ENCODE results near the gene DNPH1. TPM values are rescaled to one million over a fixed set of nuclear protein-coding genes. Genes with fewer than 3 reads are reported as not detected.

Gene DNPH1
- total and polyA plus RNA-seq, 11 donors: 18.9 to 63.7 (median 29.7) TPM

DNA sequence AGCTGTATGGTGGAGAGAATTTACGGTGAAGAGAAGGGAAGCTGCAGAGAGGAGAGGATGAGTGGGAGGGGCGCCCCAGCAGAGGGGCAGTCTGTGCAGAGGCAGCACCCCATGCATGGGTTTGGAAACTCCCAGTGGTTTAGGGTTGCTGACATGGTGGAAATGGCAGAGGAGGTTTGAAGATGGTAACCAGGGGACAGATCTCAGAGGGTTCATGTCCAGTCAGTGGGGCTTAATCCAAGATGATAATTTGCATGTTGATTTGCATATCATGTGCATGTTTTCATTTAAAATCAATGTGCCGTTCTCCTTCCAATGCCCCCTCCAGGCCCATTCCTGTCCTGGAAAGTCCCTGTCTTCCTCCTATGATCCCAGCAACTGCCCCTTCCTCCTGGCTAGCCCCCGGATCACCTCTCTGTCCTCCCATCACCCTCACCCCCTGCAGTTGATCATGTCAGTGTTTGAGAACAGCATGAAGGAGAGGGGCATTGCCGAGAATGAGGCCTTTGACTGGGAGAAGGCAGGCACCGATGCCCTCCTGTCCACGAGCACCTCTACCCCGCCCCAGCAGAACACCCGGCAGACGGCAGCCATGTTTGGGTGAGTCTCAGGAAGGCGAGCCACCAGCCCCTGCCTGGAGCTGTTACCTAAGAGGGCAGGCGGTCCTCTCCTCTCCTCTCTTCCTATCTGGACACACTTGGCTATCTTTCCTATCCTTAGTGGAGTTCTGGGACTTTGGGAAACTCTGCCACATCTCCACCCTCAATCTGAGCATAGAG, 28.3 kb upstream of the DNPH1 start:
- 79 to 89% (median 83%) methylated on average over 6 to 12 of the region's 12 CpGs for WGBS, 4 donors
- intact Hi-C loops (cut with DNase I): loop anchor here in 1 of 10 donors (10.0 kb wide), 1 partner anchor 247 kb away; no protein-coding TSS in a partner anchor

DNA sequence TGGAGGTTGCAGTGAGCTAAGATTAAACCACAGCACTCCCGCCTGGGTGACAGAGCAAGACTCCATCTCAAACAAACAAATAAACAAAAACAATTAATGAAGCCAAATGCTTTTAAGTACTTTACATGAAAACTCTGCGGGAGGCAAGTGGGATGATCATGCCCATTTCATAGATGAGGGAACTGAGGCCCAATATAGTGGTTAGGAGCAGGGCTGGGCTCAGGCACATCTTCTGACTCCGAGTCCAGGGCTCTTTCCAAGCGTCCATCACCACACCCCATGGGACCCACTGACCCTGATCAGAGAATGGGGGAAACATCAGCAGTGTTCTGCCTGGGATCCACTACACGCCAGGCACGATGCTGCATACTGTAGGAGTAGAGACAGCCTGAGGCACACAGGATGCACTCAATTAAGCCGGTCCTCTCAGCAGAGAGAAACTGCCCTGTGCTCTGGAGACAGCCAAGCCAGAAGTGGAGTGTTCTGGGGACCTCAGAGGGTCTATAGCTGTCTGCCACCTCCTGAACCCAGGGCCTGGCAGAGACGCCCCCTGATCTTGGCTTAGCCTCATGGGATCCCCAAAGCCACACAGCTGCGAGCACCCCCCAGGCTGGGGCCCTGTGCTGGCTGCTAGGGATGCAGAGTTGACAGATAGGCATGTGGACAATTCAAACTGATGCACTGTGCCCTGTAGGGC, 27.5 kb upstream of the DNPH1 start:
- Histone ChIP-seq H3K9me3 (no peaks in the 10 kb centered on the region), H3K27ac (no peak overlapping the region), H3K27me3 (peaks cover 0 to 18% (median 2%) of the 10 kb centered on the region in 9 donors), H3K36me3 (no peaks in the 10 kb centered on the region), H3K4me1 (peaks cover 0 to 10% (median 0%) of the 10 kb centered on the region in 12 donors), H3K4me3 (no peak overlapping the region)
- ATAC-seq (no peak), DNase-seq (no peak)
- no peak for TF ChIP-seq POLR2A (IDR thresholded peaks at IDR 0.05)
- TF ChIP-seq, protein P1, sequence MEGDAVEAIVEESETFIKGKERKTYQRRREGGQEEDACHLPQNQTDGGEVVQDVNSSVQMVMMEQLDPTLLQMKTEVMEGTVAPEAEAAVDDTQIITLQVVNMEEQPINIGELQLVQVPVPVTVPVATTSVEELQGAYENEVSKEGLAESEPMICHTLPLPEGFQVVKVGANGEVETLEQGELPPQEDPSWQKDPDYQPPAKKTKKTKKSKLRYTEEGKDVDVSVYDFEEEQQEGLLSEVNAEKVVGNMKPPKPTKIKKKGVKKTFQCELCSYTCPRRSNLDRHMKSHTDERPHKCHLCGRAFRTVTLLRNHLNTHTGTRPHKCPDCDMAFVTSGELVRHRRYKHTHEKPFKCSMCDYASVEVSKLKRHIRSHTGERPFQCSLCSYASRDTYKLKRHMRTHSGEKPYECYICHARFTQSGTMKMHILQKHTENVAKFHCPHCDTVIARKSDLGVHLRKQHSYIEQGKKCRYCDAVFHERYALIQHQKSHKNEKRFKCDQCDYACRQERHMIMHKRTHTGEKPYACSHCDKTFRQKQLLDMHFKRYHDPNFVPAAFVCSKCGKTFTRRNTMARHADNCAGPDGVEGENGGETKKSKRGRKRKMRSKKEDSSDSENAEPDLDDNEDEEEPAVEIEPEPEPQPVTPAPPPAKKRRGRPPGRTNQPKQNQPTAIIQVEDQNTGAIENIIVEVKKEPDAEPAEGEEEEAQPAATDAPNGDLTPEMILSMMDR (IDR thresholded peaks at IDR 0.05): no peak
- intact Hi-C loops (cut with DNase I): loop anchor here in 1 of 10 donors (10.0 kb wide), 1 partner anchor 248 kb away; no protein-coding TSS in a partner anchor
- WGBS, 4 donors: 85 to 92% (median 88%) methylated on average over 8 to 9 of the region's 9 CpGs

More for the DNA sequence above, 28.3 kb upstream of the DNPH1 start:
- Histone ChIP-seq H3K4me1 (peaks cover 0 to 10% (median 0%) of the 10 kb centered on the region in 12 donors), H3K27me3 (peaks cover 0 to 17% (median 0%) of the 10 kb centered on the region in 9 donors), H3K27ac (no peak overlapping the region), H3K4me3 (no peak overlapping the region), H3K36me3 (no peaks in the 10 kb centered on the region), H3K9me3 (no peaks in the 10 kb centered on the region)
- TF ChIP-seq, protein P1 (IDR thresholded peaks at IDR 0.05): no peak
- TF ChIP-seq POLR2A (IDR thresholded peaks at IDR 0.05): no peak
- ATAC-seq (no peak), DNase-seq (no peak)

DNA sequence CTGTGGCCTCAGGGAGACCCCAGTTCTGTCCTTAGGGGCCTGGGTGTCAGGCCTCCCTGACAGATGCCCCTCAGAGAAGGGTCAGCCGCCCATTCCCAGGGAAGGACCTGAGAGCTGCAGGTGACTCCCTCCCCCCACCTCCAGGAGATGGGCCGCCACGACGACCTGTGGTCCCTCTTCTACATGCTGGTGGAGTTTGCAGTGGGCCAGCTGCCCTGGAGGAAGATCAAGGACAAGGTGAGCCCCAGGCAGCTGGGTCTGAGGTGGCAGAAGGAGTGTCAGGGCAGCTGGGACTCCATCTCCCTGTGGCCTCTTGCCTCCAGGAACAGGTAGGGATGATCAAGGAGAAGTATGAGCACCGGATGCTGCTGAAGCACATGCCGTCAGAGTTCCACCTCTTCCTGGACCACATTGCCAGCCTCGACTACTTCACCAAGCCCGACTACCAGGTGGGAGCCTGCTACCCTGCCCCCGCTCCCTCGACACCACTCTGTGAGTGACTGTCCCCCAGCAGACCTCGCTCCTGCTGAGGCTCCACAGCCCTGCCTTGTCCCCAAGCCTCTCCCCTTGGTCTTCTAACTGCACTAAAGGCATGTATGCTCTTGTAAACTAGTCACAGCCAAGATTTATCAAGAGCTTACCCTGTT, 26.2 kb upstream of the DNPH1 start:
- no peaks in the 10 kb centered on the region for H3K36me3 ChIP-seq
- peaks cover 0 to 26% (median 10%) of the 10 kb centered on the region in 9 donors for H3K27me3 ChIP-seq
- intact Hi-C loops (cut with DNase I): loop anchor here in 1 of 10 donors (10.0 kb wide), 1 partner anchor 249 kb away; no protein-coding TSS in a partner anchor
- no peak for DNase-seq
- TF ChIP-seq POLR2A (IDR thresholded peaks at IDR 0.05): no peak
- TF ChIP-seq, protein P1 (IDR thresholded peaks at IDR 0.05): no peak
- H3K4me3 ChIP-seq: no peak overlapping the region
- no peaks in the 10 kb centered on the region for H3K9me3 ChIP-seq
- no peak for ATAC-seq
- peaks cover 0 to 10% (median 0%) of the 10 kb centered on the region in 12 donors for H3K4me1 ChIP-seq
- WGBS, 4 donors: 76 to 79% (median 78%) methylated on average over 11 of the region's 11 CpGs
- no peak overlapping the region for H3K27ac ChIP-seq
